IMR-90 (cell line): ENCODE data around the gene COL19A1. TPM values are rescaled to one million over a fixed set of nuclear protein-coding genes. Genes with fewer than 3 reads are reported as not detected.

Experiments used
- ATAC-seq: fragments of 200-7000 bp; cut with Tn5 transposase; 2 replicates; pipeline ENCODE4 v1.9.1; 2020; ENCODE audit warnings: low read depth, mild to moderate bottlenecking, moderate library complexity
- BruUV-seq: library from RNA; stranded (reverse); fragments of 400-500 nt; replicated peaks from 2 replicates; lab custom pipeline; 2021; lab: Mats Ljungman, UMichigan
- CTCF ChIA-PET: fragments of 300-600 bp; formaldehyde crosslinking; extraction: SDS; loops from one replicate; lab custom pipeline; 2021; ENCODE audit warnings: antibody characterized with exemption; lab: Yijun Ruan, JAX
- POLR2A ChIA-PET: fragments of 300-600 bp; sonication (Branson Sonifier 250); formaldehyde crosslinking; loops from one replicate; lab custom pipeline; 2022; ENCODE audit warnings: antibody characterized with exemption; ENCODE audit not compliant: unreplicated experiment; lab: Charles Lee
- DNase-seq: peaks from one replicate; pipeline ENCODE4 v3.0.0; 2013
- H2AFZ ChIP-seq: replicated peaks from 2 replicates; pipeline ENCODE3; 2013; ENCODE audit warnings: low read length, mild to moderate bottlenecking; ENCODE audit not compliant: poor library complexity
- H2AK5ac ChIP-seq: 2 replicates; pipeline ENCODE4 v1.6.1; 2013; ENCODE audit warnings: low read depth, low read length, inconsistent platforms
- H2AK9ac ChIP-seq: replicated peaks from 2 replicates; pipeline ENCODE3; 2013; ENCODE audit warnings: mild to moderate bottlenecking, low read depth, low read length, moderate library complexity; ENCODE audit not compliant: poor library complexity
- H2BK120ac ChIP-seq: 2 replicates; pipeline ENCODE4 v1.6.1; 2013; ENCODE audit warnings: low read depth, low read length, inconsistent platforms
- H2BK15ac ChIP-seq: 3 replicates; pipeline ENCODE4 v1.6.1; 2013; ENCODE audit warnings: low read depth, low read length, inconsistent platforms
- H2BK20ac ChIP-seq: 2 replicates; pipeline ENCODE4 v1.6.1; 2013; ENCODE audit warnings: low read depth, mild to moderate bottlenecking, inconsistent platforms, low read length, moderate library complexity
- H2BK5ac ChIP-seq: 2 replicates; pipeline ENCODE4 v1.6.1; 2013; ENCODE audit warnings: mild to moderate bottlenecking, low read depth, low read length, inconsistent platforms; ENCODE audit not compliant: poor library complexity, severe bottlenecking
- H3K14ac ChIP-seq: replicated peaks from 2 replicates; pipeline ENCODE4 v1.6.1; 2013; ENCODE audit warnings: low read depth, low read length, inconsistent platforms
- H3K18ac ChIP-seq: 2 replicates; pipeline ENCODE4 v1.6.1; 2013; ENCODE audit warnings: low read depth, low read length, control low read depth
- H3K23ac ChIP-seq: 2 replicates; pipeline ENCODE4 v1.6.1; 2013; ENCODE audit warnings: low read depth, low read length, inconsistent platforms
- H3K27ac ChIP-seq: 2 replicates; pipeline ENCODE4 v1.5.1; 2013; ENCODE audit warnings: mild to moderate bottlenecking, control low read depth, low read length; ENCODE audit not compliant: insufficient read depth
- H3K27me3 ChIP-seq: 2 replicates; pipeline ENCODE4 v1.6.1; 2013; ENCODE audit warnings: low read length; ENCODE audit not compliant: control insufficient read depth, insufficient read depth
- H3K36me3 ChIP-seq: 2 replicates; pipeline ENCODE4 v1.6.1; 2013; ENCODE audit warnings: low read length, mixed read lengths; ENCODE audit not compliant: control insufficient read depth, insufficient read depth
- H3K4ac ChIP-seq: 2 replicates; pipeline ENCODE4 v1.6.1; 2013; ENCODE audit warnings: low read depth, low read length, inconsistent platforms
- H3K4me1 ChIP-seq: 2 replicates; pipeline ENCODE4 v1.6.1; 2013; ENCODE audit warnings: low read length, mixed read lengths; ENCODE audit not compliant: control insufficient read depth, insufficient read depth
- H3K4me2 ChIP-seq: 2 replicates; pipeline ENCODE4 v1.6.1; 2013; ENCODE audit warnings: low read depth, mild to moderate bottlenecking, control low read depth, low read length, moderate library complexity
- H3K4me3 ChIP-seq: 2 replicates; pipeline ENCODE4 v1.5.1; 2013; ENCODE audit warnings: low read depth, mild to moderate bottlenecking, control low read depth, low read length, moderate library complexity; ENCODE audit not compliant: insufficient read depth
- H3K56ac ChIP-seq: 2 replicates; pipeline ENCODE4 v1.6.1; 2013; ENCODE audit warnings: low read length, inconsistent platforms; ENCODE audit not compliant: insufficient read depth; ENCODE audit errors: extremely low read depth
- H3K79me1 ChIP-seq, 2 experiments: 2 replicates each; pipeline ENCODE4 v1.6.1; 2013; ENCODE audit warnings: low read length in 2 of 2, inconsistent platforms in 1 of 2, low read depth in 1 of 2
- H3K9ac ChIP-seq: 2 replicates; pipeline ENCODE4 v1.6.1; 2013; ENCODE audit warnings: low read depth, low read length, control low read depth
- H3K9me1 ChIP-seq: 2 replicates; pipeline ENCODE4 v1.6.1; 2013; ENCODE audit warnings: low read length, inconsistent platforms; ENCODE audit not compliant: insufficient read depth
- H3K9me3 ChIP-seq: 2 replicates; pipeline ENCODE4 v1.6.1; 2013; ENCODE audit warnings: low read length; ENCODE audit not compliant: control insufficient read depth, insufficient read depth
- H4K20me1 ChIP-seq: 2 replicates; pipeline ENCODE4 v1.6.1; 2013; ENCODE audit warnings: low read length, inconsistent platforms; ENCODE audit not compliant: insufficient read depth
- H4K5ac ChIP-seq: 2 replicates; pipeline ENCODE4 v1.6.1; 2013; ENCODE audit warnings: mild to moderate bottlenecking, low read depth, low read length, control low read depth
- H4K8ac ChIP-seq, 2 experiments: 2 replicates each; pipeline ENCODE4 v1.6.1; 2013; ENCODE audit warnings: low read depth in 2 of 2, low read length in 2 of 2, control low read depth in 1 of 2, inconsistent platforms in 1 of 2
- H4K91ac ChIP-seq: 2 replicates; pipeline ENCODE4 v1.6.1; 2013; ENCODE audit warnings: low read depth, low read length, inconsistent platforms; ENCODE audit not compliant: insufficient read depth
- BHLHE40 ChIP-seq: fragments of 150-350 bp; IDR thresholded peaks from 2 replicates; pipeline ENCODE4 v1.6.1; 2016; ENCODE audit warnings: mild to moderate bottlenecking, low read depth, low read length
- CHD1 ChIP-seq: IDR thresholded peaks from 2 replicates; pipeline ENCODE4 v1.6.1; 2012; ENCODE audit warnings: low read depth, low read length, improper control_type of control experiment
- MXI1 ChIP-seq: IDR thresholded peaks from 2 replicates; pipeline ENCODE4 v1.6.1; 2012; ENCODE audit warnings: low read depth, mild to moderate bottlenecking, low read length, moderate library complexity, borderline replicate concordance
- NFE2L2 ChIP-seq: fragments of 150-350 bp; IDR thresholded peaks from 2 replicates; pipeline ENCODE4 v1.6.1; 2016; ENCODE audit warnings: low read depth, mild to moderate bottlenecking, low read length
- POLR2A ChIP-seq: IDR thresholded peaks from 2 replicates; pipeline ENCODE4 v1.6.1; 2012; ENCODE audit warnings: mild to moderate bottlenecking, low read depth, low read length
- RAD21 ChIP-seq: IDR thresholded peaks from 2 replicates; pipeline ENCODE4 v1.6.1; 2012; ENCODE audit warnings: low read length, improper control_type of control experiment
- RFX5 ChIP-seq: IDR thresholded peaks from 2 replicates; pipeline ENCODE4 v1.8.0; 2012; ENCODE audit warnings: low read depth, mild to moderate bottlenecking, low read length, moderate library complexity
- SMC3 ChIP-seq: fragments of 150-350 bp; IDR thresholded peaks from 2 replicates; pipeline ENCODE4 v1.6.1; 2016; ENCODE audit warnings: low read depth, mild to moderate bottlenecking, antibody characterized with exemption, low read length, moderate library complexity
- WGBS, 2 experiments: methylation state at CpG; one replicate each; pipeline versions ENCODE4 v1.1.5 to v1.1.7; 2013; ENCODE audit warnings: missing lambda C conversion rate in 2 of 2; ENCODE audit not compliant: insufficient read length in 1 of 2; ENCODE audit errors: extremely low coverage in 2 of 2; 5-methylcytosine and 5-hydroxymethylcytosine counted together
- dilution Hi-C: fragments of 300-500 bp; cut with HindIII; formaldehyde crosslinking; loops from one replicate; pipeline ENCODE4 v1.14.3; 2018; ENCODE audit warnings: low sequenced_read_pairs; ENCODE audit not compliant: unreplicated experiment
- in situ Hi-C: fragments of 300-500 bp; cut with MboI; formaldehyde crosslinking; loops from 3 replicates; pipeline ENCODE4 v1.14.3; 2019; ENCODE audit warnings: low sequenced_read_pairs, inconsistent platforms, mixed read lengths
- intact Hi-C: fragments of 100-400 bp; cut with micrococcal nuclease; formaldehyde crosslinking; loops from 2 replicates; pipeline ENCODE4 v1.10.0; 2022
- polyA plus RNA-seq, 3 experiments: library from polyadenylated mRNA; depleted of rRNA; stranded (reverse); fragments of >200 nt; gene quantifications; 2 replicates each; pipeline ENCODE4 v1.2.3, GENCODE V29; 2012; ENCODE audit warnings: low replicate concordance in 1 of 3
- total RNA-seq: library from RNA; depleted of rRNA; stranded (reverse); fragments of >200 nt; gene quantifications from 2 replicates; pipeline ENCODE4 v1.2.3, GENCODE V29; 2012
- TF ChIP-seq, protein P1 (sequence below): fragments of 150-350 bp; IDR thresholded peaks from 2 replicates; pipeline ENCODE4 v1.6.1; 2016; ENCODE audit warnings: low read depth, mild to moderate bottlenecking, low read length, moderate library complexity, borderline replicate concordance

COL19A1 gene
- total and polyA plus RNA-seq, 2 of the 4 experiments (the other 2 are of a cell fraction), result under 0.01 TPM; not detected in 1

DNA sequence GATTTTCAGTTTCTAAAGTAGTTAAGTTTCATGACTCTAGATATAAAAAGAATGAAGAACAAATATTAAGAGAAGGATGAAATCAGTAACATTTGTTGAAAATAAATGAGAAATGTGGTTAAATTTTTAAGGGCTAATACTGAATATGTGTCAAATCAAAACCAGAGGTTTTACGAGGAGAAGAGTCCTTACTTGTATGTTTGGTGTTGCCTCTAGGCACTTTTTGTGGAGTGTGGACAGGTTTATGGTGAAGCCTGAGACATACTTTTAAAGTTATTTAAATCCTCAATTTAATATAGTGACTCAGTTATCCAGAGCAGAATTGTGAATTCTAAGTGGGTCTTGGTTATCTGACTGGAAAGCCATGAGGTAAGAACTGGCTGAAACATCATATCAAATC is 68.7 kb downstream of the COL19A1 start:
- Histone ChIP-seq H3K27ac (no peak overlapping the region), H2AFZ (no peak overlapping the region), H3K23ac (no peak overlapping the region), H2BK5ac (no peak overlapping the region), H3K14ac (no peak overlapping the region), H3K9ac (no peak overlapping the region), H4K91ac (no peak overlapping the region), H3K9me3 (no peaks in the 10 kb centered on the region), H2BK120ac (no peak overlapping the region), H2AK9ac (no peak overlapping the region), H4K5ac (no peak overlapping the region), H4K20me1 (no peaks in the 10 kb centered on the region), H3K4me1 (no peaks in the 10 kb centered on the region), H3K56ac (no peak overlapping the region), H3K4ac (no peak overlapping the region), H3K9me1 (no peaks in the 10 kb centered on the region), H2AK5ac (no peak overlapping the region), H3K4me3 (no peak overlapping the region), H2BK15ac (no peak overlapping the region), H3K79me1 (no peaks in the 10 kb centered on the region), H3K36me3 (no peaks in the 10 kb centered on the region), H2BK20ac (no peak overlapping the region), H4K8ac (no peak overlapping the region), H3K4me2 (no peak overlapping the region), H3K27me3 (no peaks in the 10 kb centered on the region), H3K18ac (no peak overlapping the region)
- ATAC-seq (no peak), DNase-seq (no peak)
- CTCF ChIA-PET, result no interaction called here
- POLR2A ChIA-PET, result no interaction called here
- intact Hi-C loops (no loop called here), dilution Hi-C loops (no loop called here), in situ Hi-C loops (no loop called here)
- TF ChIP-seq RFX5 (no peak), POLR2A (no peak), NFE2L2 (no peak), CHD1 (no peak), MXI1 (no peak), SMC3 (no peak), RAD21 (no peak), BHLHE40 (no peak)
- TF ChIP-seq, protein P1, sequence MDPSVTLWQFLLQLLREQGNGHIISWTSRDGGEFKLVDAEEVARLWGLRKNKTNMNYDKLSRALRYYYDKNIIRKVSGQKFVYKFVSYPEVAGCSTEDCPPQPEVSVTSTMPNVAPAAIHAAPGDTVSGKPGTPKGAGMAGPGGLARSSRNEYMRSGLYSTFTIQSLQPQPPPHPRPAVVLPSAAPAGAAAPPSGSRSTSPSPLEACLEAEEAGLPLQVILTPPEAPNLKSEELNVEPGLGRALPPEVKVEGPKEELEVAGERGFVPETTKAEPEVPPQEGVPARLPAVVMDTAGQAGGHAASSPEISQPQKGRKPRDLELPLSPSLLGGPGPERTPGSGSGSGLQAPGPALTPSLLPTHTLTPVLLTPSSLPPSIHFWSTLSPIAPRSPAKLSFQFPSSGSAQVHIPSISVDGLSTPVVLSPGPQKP, result no peak
- no TSS peak for BruUV-seq
- WGBS, 2 experiments, result no CpG with 5 or more reads among the region's 1 CpG
